Brain microvascular endothelial cell (primary cell): ENCODE results near the gene IFNA10.
"Not testable (repeated sequence)": the region's sequence is repeated elsewhere in the genome, so short reads cannot be mapped to it uniquely, and the experiment has no call there.

Experiments
- DNase-seq: peaks from one replicate; pipeline ENCODE4 v3.0.0-alpha.2; 2020
- H3K27ac ChIP-seq: fragments of 250-450 bp; sonication (Bioruptor Pico); 2 replicates; pipeline ENCODE4 v1.5.1; 2020; ENCODE audit warnings: mild to moderate bottlenecking, moderate library complexity
- H3K27me3 ChIP-seq: fragments of 250-450 bp; sonication (Bioruptor Pico); replicated peaks from 2 replicates; pipeline ENCODE4 v1.5.1; 2020; ENCODE audit warnings: mild to moderate bottlenecking
- H3K36me3 ChIP-seq: fragments of 250-450 bp; sonication (Bioruptor Pico); replicated peaks from 2 replicates; pipeline ENCODE4 v1.5.1; 2020; ENCODE audit warnings: mild to moderate bottlenecking
- H3K4me3 ChIP-seq: 2 replicates; pipeline ENCODE4 v1.5.1; 2011; ENCODE audit warnings: low read depth, mild to moderate bottlenecking, control low read depth, low read length, moderate library complexity
- in situ Hi-C: cut with HindIII; loops from 2 replicates; pipeline ENCODE4 v1.10.0; 2017; ENCODE audit warnings: low sequenced_read_pairs, low pct_ligation_motif_present
- TF ChIP-seq, protein P1 (sequence below): IDR thresholded peaks from 2 replicates; pipeline ENCODE4 v1.5.1; 2011; ENCODE audit warnings: low read depth, mild to moderate bottlenecking, moderate library complexity, low read length, control low read depth, inconsistent platforms; ENCODE audit errors: missing control alignments

IFNA10 gene

DNA sequence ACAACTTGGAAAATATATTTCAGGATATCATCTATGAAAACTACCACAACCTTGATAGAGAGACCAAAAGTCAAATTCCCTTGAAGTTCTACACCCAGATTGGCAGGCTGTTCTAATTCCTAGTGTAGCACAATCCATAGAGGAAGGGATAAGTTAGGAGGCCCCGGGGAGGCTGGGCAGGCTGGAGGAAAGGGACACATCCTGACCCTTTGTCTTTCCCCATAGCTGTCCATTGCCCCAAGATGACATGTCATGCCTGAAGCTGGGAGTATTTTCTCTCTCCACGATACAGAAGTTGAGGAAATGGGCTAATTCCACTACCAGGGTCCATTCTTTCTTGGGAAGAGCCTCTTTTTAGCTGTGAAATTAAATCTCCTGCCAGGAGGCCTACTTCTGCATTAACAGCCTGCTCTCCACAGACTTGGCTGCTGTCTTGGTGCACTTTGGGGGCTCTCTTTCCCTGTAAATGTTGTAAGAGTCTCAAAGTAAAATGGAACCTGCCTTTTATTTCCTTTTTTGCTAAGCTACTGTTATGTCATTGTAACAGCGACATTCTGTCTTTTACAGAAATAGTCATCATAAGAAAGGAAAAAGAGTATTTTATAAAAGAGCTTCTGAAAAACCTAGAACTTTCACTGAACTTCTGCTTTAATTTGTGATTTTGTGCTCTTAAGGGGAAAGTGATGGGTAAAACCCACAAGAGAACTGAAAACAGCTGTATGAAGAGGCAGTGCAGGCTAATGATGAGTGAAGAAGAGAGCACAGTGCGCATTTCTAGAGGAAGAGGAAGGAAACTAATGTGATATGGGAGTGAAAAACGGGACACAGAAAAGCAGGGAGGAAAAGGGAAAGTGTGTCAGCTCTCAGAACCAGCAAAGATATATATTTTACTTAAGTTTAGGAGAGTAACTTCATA lies 6.7 kb upstream of the IFNA10 start:
- DNase-seq, H3K27me3 ChIP-seq, in situ Hi-C loops, H3K27ac ChIP-seq, H3K36me3 ChIP-seq, H3K4me3 ChIP-seq: not testable (repeated sequence)
- TF ChIP-seq, protein P1, sequence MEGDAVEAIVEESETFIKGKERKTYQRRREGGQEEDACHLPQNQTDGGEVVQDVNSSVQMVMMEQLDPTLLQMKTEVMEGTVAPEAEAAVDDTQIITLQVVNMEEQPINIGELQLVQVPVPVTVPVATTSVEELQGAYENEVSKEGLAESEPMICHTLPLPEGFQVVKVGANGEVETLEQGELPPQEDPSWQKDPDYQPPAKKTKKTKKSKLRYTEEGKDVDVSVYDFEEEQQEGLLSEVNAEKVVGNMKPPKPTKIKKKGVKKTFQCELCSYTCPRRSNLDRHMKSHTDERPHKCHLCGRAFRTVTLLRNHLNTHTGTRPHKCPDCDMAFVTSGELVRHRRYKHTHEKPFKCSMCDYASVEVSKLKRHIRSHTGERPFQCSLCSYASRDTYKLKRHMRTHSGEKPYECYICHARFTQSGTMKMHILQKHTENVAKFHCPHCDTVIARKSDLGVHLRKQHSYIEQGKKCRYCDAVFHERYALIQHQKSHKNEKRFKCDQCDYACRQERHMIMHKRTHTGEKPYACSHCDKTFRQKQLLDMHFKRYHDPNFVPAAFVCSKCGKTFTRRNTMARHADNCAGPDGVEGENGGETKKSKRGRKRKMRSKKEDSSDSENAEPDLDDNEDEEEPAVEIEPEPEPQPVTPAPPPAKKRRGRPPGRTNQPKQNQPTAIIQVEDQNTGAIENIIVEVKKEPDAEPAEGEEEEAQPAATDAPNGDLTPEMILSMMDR = peak; percentile 67

DNA sequence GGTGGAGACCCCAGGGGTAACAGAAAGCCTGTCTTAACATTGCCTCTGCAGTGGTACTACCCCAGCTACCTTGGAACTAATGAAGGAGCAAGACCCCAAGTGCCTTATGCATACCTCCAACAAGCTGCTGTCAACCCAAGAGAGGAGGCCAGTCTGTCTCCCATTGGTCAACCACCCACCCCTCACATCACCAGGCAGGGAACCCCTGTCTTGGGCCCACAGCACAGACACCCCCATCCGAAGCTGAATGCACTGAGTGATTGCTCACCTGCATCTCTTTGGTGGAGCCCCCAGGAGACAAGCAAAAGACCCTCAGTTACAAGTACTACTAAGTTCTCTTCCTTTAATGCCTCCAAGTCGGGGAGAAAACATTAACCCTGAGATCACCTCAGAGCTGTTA lies 5.2 kb upstream of the IFNA10 start:
- H3K4me3 ChIP-seq, in situ Hi-C loops, DNase-seq, H3K27me3 ChIP-seq, H3K27ac ChIP-seq, H3K36me3 ChIP-seq: not testable (repeated sequence)

- H3K36me3 ChIP-seq, H3K27me3 ChIP-seq, DNase-seq, H3K27ac ChIP-seq, in situ Hi-C loops, H3K4me3 ChIP-seq: not testable (repeated sequence)
Observed at GRCh38 chr9:21210782-21211181, 3.8 kb upstream of the IFNA10 start.

DNA sequence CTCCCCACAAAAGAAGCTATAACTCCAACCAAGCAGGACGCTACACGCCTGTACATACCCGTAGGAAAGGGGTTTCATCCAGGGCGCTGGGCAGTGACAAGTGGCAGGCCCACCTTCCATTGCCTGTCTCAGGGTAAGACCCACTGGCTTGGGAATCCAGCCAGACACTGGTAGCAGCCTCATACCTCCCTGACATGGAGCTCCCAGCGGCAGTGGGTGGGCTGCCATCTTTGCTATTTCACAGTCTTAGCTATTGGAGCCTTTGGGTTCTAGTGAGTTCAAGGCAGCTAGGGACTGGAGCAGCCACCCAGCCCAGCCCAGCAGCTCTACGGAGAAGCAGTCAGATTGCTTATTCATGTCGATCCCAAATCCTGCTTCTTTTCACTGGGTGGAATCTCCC lies 3.4 kb upstream of the IFNA10 start:
- no peak for DNase-seq
- no peak overlapping the region for H3K27ac ChIP-seq
- no peaks in the 10 kb centered on the region for H3K27me3 ChIP-seq
- in situ Hi-C loops = no loop called here
- H3K36me3 ChIP-seq = no peaks in the 10 kb centered on the region
- TF ChIP-seq, protein P1 = no peak
- no peak overlapping the region for H3K4me3 ChIP-seq

DNA sequence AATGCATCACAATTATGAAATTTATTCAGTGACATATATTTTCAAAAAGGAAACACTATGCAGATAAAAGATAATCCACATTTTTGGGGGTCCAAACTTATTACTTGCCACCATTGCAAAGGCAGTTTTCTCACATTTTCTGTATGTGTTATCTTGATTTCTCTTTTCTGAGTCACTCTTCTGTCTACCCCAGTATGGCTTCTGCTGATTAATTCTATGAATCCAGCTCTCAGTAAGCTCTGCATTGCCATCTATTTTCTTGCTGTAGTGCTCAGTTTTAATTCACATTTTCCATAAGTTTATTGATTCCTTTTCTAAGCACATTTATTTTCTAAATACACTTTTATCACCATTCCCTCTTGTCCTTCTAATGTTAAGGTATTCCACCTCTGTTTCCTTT lies 1.7 kb downstream of the IFNA10 start:
- in situ Hi-C loops = no loop called here

DNA sequence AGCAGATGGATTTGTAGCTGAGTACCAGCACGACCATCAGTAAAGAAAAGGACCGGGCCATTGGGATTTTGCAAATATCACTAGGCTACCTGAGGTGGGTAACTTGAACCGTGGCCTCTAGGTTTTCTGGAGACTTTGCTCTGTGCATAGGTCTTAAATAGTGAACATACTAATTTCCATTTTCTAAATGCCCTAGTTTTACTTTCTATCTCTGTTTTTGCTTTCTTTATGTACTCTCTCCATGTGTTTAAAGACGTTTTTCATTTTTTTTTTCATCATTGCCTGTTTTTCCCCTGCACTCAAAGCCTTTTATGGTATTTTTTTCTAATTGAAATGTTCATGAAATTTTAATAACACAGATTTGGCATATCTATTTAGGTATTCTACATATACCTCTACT lies 4.8 kb downstream of the IFNA10 start, which contains the start of gene IFNA7:
Gene IFNA7 (minus strand): TSS at position 101 of the 400 bp plus-strand sequence. CDS start 40 bp downstream, at position 61.
- in situ Hi-C loops, H3K27me3 ChIP-seq, H3K36me3 ChIP-seq, DNase-seq, H3K4me3 ChIP-seq, H3K27ac ChIP-seq: not testable (repeated sequence)

More for the DNA sequence above, 1.7 kb downstream of the IFNA10 start:
- Histone ChIP-seq H3K36me3 (no peaks in the 10 kb centered on the region), H3K27ac (no peak overlapping the region), H3K4me3 (no peak overlapping the region), H3K27me3 (no peaks in the 10 kb centered on the region)
- DNase-seq = no peak
- TF ChIP-seq, protein P1 = no peak

DNA sequence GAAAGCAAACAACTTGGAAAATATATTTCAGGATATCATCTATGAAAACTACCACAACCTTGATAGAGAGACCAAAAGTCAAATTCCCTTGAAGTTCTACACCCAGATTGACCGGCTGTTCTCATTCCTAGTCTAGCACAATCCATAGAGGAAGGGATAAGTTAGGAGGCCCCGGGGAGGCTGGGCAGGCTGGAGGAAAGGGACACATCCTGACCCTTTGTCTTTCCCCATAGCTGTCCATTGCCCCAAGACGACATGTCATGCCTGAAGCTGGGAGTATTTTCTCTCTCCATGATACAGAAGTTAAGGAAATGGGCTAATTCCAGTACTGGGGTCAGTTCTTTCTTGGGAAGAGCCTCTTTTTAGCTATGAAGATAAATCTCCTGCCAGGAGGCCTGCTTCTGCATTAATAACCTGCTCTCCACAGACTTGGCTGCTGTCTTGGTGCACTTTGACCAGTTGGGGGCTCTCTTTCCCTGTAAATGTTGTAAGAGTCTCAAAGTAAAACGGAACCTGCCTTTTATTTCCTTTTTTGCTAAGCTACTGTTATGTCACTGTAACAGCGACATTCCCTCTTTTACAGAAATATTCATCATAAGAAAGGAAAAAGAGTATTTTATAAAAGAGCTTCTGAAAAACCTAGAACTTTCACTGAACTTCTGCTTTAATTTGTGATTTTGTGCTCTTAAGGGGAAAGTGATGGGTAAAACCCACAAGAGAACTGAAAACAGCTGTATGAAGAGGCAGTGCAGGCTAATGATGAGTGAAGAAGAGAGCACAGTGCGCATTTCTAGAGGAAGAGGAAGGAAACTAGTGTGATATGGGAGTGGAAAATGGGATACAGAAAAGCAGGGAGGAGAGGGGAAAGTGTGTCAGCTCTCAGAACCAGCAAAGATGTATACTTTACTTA lies 11.8 kb downstream of the IFNA10 start:
- H3K4me3 ChIP-seq, H3K27ac ChIP-seq, in situ Hi-C loops, H3K27me3 ChIP-seq, H3K36me3 ChIP-seq: not testable (repeated sequence)
- TF ChIP-seq, protein P1 = peak; percentile 66
- peak; percentile 53 for DNase-seq

DNA sequence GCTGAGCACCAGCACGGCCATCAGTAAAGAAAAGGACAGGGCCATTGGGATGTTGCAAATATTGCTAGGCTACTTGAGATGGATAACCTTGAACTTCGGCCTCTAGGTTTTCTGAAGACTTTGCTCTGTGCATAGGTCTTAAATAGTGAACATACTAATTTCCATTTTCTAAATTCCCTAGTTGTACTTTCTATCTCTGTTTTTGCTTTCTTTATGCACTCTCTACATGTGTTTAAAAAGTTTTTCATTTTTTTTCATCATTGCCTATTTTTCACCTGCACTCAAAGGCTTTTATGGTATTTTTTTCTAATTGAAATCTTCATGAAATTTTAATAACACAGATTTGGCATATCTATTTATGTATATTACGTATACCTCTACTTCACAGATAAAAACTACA lies 19.5 kb downstream of the IFNA10 start, which contains the start of gene IFNA4:
Gene IFNA4 (minus strand): TSS at position 101 of the 400 bp plus-strand sequence. CDS start 56 bp downstream, at position 45.
- H3K4me3 ChIP-seq, DNase-seq, H3K36me3 ChIP-seq, H3K27me3 ChIP-seq, in situ Hi-C loops, H3K27ac ChIP-seq: not testable (repeated sequence)
